K562 (cell line): ENCODE results near the gene NYAP1. TPM values are rescaled to one million over a fixed set of nuclear protein-coding genes. Genes with fewer than 3 reads are reported as not detected.

Source experiments
- AFF1 ChIP-seq, 2 experiments: fragments of 450-650 bp; IDR thresholded peaks; 2 replicates each; pipeline ENCODE4 v1.6.1; 2018; ENCODE audit warnings: mild to moderate bottlenecking in 2 of 2, low read depth in 1 of 2; ENCODE audit not compliant: partially characterized antibody in 2 of 2
- ARID1B ChIP-seq: fragments of 450-650 bp; IDR thresholded peaks from 2 replicates; pipeline ENCODE4 v1.6.1; 2016; ENCODE audit warnings: antibody characterized with exemption, mild to moderate bottlenecking, inconsistent platforms
- CHCHD3 ChIP-seq: fragments of 250-450 bp; sonication (Bioruptor Pico); IDR thresholded peaks from 2 replicates; pipeline ENCODE4 v2.1.2; 2022; ENCODE audit warnings: mild to moderate bottlenecking
- E2F1 ChIP-seq: sonication (generic); formaldehyde crosslinking; IDR thresholded peaks from 2 replicates; pipeline ENCODE4 v1.8.1; 2023; ENCODE audit warnings: mild to moderate bottlenecking, missing genetic modification reagents, moderate library complexity
- GTF2B ChIP-seq: IDR thresholded peaks from 2 replicates; pipeline ENCODE4 v1.6.1; 2011; ENCODE audit not compliant: insufficient read length; ENCODE audit errors: extremely low read depth
- GTF2E2 ChIP-seq: fragments of 200-800 bp; sonication (Bioruptor generic); IDR thresholded peaks from 2 replicates; pipeline ENCODE4 v1.6.1; 2016; ENCODE audit warnings: missing genetic modification characterization, missing compliant biosample characterization
- HMGXB4 ChIP-seq: sonication (generic); formaldehyde crosslinking; IDR thresholded peaks from 2 replicates; pipeline ENCODE4 v1.8.1; 2023; ENCODE audit warnings: mild to moderate bottlenecking, missing genetic modification reagents
- KLF6 ChIP-seq: fragments of 250-450 bp; sonication (Bioruptor Pico); IDR thresholded peaks from 2 replicates; pipeline ENCODE4 v1.4.0; 2020; ENCODE audit warnings: mild to moderate bottlenecking, moderate library complexity, borderline replicate concordance
- MLLT1 ChIP-seq, 2 experiments: fragments of 450-650 bp; IDR thresholded peaks; 2 replicates each; pipeline ENCODE4 v1.6.1; 2016
- NCOA2 ChIP-seq, 2 experiments: fragments of 450-650 bp; IDR thresholded peaks; 2 replicates each; pipeline ENCODE4 v1.6.1; 2018; ENCODE audit warnings: mild to moderate bottlenecking in 2 of 2, moderate library complexity in 1 of 2; ENCODE audit not compliant: partially characterized antibody in 2 of 2
- PCBP1 ChIP-seq: fragments of 200-400 bp; formaldehyde crosslinking; IDR thresholded peaks from 2 replicates; pipeline ENCODE4 v1.6.1; 2018; ENCODE audit warnings: mild to moderate bottlenecking, low read depth, low read length; ENCODE audit not compliant: poor library complexity, severe bottlenecking
- ZNF785 ChIP-seq: fragments of 250-450 bp; sonication (Bioruptor Pico); IDR thresholded peaks from 2 replicates; pipeline ENCODE4 v1.4.0; 2020; ENCODE audit warnings: mild to moderate bottlenecking
- polyA plus RNA-seq, 8 experiments: library from polyadenylated mRNA; depleted of rRNA in 4 of 8; stranded (reverse) in 5 of 8; unstranded in 3 of 8; fragments of >200 nt; fragmentation: Nextera tagmentation in 2 of 8; fragmentation: Illumina TruSeq in 1 of 8; extraction: Ambion mirVana in 2 of 8; extraction: Trizol in 1 of 8; gene quantifications; 2 replicates each; pipeline versions ENCODE4 v1.2.1 to v1.2.3, GENCODE V29; 2011 to 2014; ENCODE audit warnings: inconsistent platforms in 1 of 8, missing spikeins in 1 of 8
- total RNA-seq, 7 experiments: library from RNA; depleted of rRNA in 6 of 7; stranded (reverse); fragments of >200 nt in 6 of 7; fragmentation: Illumina TruSeq in 2 of 7; extraction: Trizol in 2 of 7; gene quantifications; 2 replicates each; pipeline versions ENCODE4 v1.2.1 to v1.2.3, GENCODE V29; 2011 to 2021; ENCODE audit warnings: low replicate concordance in 1 of 7
- TF ChIP-seq, protein P1 (sequence below): sonication (generic); formaldehyde crosslinking; IDR thresholded peaks from 2 replicates; pipeline ENCODE4 v1.4.0; 2020; ENCODE audit warnings: mild to moderate bottlenecking, missing genetic modification reagents

The NYAP1 gene
- total and polyA plus RNA-seq, 9 of the 15 experiments (the other 6 are each of a cell fraction or from before 2014, with no cell fraction given) = 0.11 to 0.88 (median 0.22) TPM; not detected in 2

DNA sequence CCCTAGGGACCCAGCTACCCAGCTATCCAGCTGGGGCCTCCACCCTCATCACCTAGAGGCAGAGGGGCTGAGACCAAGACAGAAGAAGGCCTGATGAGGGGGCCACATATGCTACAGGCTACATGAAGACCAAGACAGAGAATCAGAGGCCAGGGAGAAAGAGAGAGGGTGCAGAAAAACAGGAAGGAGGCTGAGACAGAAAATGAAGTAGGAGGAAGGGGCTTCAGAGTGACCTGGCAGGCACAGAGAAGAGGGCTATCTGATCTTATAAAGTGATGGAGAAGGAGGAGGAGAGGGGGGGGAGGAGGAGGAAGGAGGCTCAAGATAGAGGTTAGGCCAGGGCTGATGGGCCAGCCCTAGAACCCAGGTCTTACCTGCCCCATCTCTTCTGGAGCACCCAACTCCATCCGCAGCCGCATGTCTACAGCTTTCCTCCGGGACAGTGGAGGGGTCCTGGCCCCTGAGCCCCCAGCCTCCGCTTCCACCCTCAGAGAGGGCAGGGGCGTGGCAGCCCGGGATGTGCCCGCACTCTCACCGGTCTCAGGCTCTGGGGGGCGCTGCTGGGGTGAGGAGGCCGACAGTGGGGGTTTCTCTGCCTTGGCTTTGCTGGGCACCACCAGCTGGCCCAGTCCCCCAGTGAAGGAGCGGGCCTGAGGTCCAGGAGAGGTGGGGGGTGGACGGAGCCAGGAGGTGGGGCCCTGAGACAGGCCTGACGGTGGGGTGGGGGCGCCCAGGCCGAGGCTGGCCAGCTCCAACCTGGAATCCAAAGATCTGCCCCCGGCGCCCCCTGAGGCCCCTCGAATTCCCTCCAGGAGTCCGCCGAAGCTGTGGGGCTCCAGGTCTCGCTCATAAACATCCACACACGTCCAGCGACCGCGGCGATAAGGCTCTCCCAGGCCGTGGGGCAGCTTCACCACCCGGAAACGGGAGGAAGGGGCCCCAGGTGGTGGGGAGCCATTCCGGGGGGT lies 6.5 kb upstream of the NYAP1 start (continued):
- TF ChIP-seq AFF1 (IDR thresholded peaks at IDR 0.05; ENCODE audit: low read depth in 1 of 2, partially characterized antibody in 2 of 2) (peak in 1 of 2 experiments; percentile 20), MLLT1 (IDR thresholded peaks at IDR 0.05) (0 out of 4 replicates have a peak, but pooled peaks of 1 of the 2 experiments have one; percentile 45), ARID1B (no peak), CHCHD3 (no peak), GTF2B (no peak), NCOA2 (IDR thresholded peaks at IDR 0.05; ENCODE audit: partially characterized antibody in 2 of 2) (no peak), E2F1 (CRISPR knock-in tag) (peak; percentile 52; the same call in 1 of the 2 replicates), HMGXB4 (CRISPR knock-in tag) (peak; percentile 68; the same call in 1 of the 2 replicates), KLF6 (CRISPR knock-in tag) (no peak), PCBP1 (peak; percentile 27), GTF2E2 (tag) (no peak), ZNF785 (CRISPR knock-in tag) (no peak)
- TF ChIP-seq, protein P1, sequence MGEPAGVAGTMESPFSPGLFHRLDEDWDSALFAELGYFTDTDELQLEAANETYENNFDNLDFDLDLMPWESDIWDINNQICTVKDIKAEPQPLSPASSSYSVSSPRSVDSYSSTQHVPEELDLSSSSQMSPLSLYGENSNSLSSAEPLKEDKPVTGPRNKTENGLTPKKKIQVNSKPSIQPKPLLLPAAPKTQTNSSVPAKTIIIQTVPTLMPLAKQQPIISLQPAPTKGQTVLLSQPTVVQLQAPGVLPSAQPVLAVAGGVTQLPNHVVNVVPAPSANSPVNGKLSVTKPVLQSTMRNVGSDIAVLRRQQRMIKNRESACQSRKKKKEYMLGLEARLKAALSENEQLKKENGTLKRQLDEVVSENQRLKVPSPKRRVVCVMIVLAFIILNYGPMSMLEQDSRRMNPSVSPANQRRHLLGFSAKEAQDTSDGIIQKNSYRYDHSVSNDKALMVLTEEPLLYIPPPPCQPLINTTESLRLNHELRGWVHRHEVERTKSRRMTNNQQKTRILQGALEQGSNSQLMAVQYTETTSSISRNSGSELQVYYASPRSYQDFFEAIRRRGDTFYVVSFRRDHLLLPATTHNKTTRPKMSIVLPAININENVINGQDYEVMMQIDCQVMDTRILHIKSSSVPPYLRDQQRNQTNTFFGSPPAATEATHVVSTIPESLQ (CRISPR knock-in tag) = 0 out of 2 replicates have a peak, but pooled peaks have one; percentile 51
